Mucosa of stomach (tissue), 1 donor: ENCODE results near the gene MAGI1.

Experiments
- H3K27me3 ChIP-seq: one replicate; pipeline ENCODE4 v1.7.0; 2013; ENCODE audit warnings: mild to moderate bottlenecking, low read length; ENCODE audit not compliant: control insufficient read depth, insufficient read depth
- H3K36me3 ChIP-seq: one replicate; pipeline ENCODE4 v1.7.0; 2013; ENCODE audit warnings: low read length; ENCODE audit not compliant: control insufficient read depth, insufficient read depth
- H3K4me1 ChIP-seq: one replicate; pipeline ENCODE4 v1.7.0; 2013; ENCODE audit warnings: mild to moderate bottlenecking, low read length; ENCODE audit not compliant: control insufficient read depth, insufficient read depth
- H3K4me3 ChIP-seq: one replicate; pipeline ENCODE4 v1.7.0; 2013; ENCODE audit warnings: low read length
- H3K9ac ChIP-seq: one replicate; pipeline ENCODE4 v1.7.0; 2013; ENCODE audit warnings: mild to moderate bottlenecking, low read length, moderate library complexity
- H3K9me3 ChIP-seq: one replicate; pipeline ENCODE4 v1.7.0; 2013; ENCODE audit warnings: mild to moderate bottlenecking, low read length, moderate library complexity; ENCODE audit not compliant: control insufficient read depth
- donor health status: Pancreatic carcinoma.

MAGI1 gene

DNA sequence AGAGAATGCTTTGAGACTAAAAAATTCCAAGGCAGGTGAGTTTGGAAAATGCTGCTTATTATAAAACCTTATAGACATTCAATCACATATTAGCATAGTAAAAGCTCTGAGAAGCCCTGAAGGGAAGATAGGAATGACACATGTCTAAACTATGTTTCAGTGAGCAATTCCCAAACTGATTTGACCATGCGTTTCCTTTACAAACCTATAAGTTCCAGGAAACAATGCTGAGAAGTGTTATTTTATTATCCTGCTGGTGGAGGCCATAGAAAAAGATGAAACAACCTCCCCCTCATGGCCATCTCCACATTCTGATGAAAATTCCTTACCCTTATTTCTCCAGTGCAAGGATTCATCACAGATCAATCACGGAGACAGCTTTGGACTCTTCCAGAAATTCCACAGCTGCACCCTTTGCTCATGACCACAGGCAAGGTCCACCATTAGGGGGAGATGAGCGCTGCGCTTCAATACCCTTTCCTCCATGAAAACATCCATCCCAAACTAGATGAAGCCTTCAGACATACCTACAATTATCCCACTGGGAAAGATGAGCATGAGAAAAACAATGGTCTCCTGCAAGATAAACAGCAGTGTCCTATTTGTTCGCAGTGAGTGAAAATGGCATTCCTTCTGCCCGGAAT is 372.1 kb downstream of the MAGI1 start:
- H3K4me3 ChIP-seq, result no peak overlapping the region
- no peaks in the 10 kb centered on the region for H3K27me3 ChIP-seq
- H3K9me3 ChIP-seq, result no peaks in the 10 kb centered on the region
- no peak overlapping the region for H3K9ac ChIP-seq
- H3K36me3 ChIP-seq, result no peaks in the 10 kb centered on the region
- no peaks in the 10 kb centered on the region for H3K4me1 ChIP-seq

DNA sequence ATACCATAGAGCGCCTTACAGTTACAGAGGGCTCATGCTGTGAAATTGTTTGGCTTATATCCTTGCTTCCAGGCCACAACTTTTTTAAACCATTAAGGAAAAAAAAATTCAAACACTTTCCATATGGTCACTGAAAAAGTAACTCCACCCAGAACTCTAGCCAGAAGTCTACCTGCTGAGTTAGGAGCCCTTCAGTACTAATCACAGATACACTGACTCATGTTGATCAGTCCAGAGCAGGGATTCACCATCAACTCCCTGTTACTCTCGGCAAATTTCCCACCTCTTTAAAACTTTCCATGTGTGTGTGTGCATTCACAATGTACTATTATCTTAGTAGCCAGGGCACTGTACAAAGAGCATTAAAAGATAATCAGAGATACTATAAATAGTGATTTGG is 372.8 kb downstream of the MAGI1 start:
- no peaks in the 10 kb centered on the region for H3K9me3 ChIP-seq

DNA sequence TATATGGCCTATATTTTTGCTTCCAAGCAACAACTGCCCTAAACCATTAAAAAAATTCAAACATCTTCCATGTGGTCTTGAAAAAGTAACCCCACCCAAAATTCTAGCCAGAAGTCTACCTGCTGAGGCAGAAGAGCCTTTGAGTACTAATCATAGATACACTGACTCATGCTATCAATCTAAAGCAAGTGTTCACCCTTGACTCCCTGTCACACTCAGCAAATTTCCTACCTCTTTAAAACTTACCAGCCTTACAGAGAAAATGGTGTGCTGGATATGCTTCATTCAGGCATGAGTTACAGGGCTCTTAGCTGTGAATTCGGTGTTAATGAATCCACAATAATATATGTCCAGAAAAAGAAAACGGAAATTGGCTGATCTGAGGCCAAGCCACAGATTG is 373.8 kb downstream of the MAGI1 start:
- no peaks in the 10 kb centered on the region for H3K4me1 ChIP-seq
- no peak overlapping the region for H3K4me3 ChIP-seq
- H3K36me3 ChIP-seq, result no peaks in the 10 kb centered on the region
- H3K27me3 ChIP-seq, result no peaks in the 10 kb centered on the region
- no peaks in the 10 kb centered on the region for H3K9me3 ChIP-seq
- no peak overlapping the region for H3K9ac ChIP-seq

More for the DNA sequence above, 372.8 kb downstream of the MAGI1 start:
- H3K36me3 ChIP-seq, result no peaks in the 10 kb centered on the region
- H3K9ac ChIP-seq, result no peak overlapping the region
- H3K4me1 ChIP-seq, result no peaks in the 10 kb centered on the region
- H3K4me3 ChIP-seq, result no peak overlapping the region
- H3K27me3 ChIP-seq, result no peaks in the 10 kb centered on the region

DNA sequence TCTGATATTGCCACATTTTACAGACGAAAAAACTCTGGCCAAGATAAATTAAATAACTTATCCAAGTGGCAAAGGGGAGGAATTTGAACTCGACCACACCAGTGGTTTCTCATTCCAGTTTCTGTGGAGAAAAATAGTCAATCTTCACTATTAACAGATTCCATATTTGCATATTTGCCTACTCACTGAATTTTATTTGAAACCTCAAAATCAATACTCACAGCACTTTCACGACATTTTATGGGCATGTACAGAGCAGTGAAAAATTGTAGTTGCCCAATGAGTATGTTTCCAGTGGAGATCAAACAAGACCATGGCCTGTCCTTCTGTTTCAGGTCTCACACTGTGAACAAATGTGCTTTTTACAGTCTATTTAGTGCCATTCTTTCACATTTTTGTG is 374.3 kb downstream of the MAGI1 start:
- no peak overlapping the region for H3K9ac ChIP-seq
- no peaks in the 10 kb centered on the region for H3K27me3 ChIP-seq
- no peaks in the 10 kb centered on the region for H3K4me1 ChIP-seq

DNA sequence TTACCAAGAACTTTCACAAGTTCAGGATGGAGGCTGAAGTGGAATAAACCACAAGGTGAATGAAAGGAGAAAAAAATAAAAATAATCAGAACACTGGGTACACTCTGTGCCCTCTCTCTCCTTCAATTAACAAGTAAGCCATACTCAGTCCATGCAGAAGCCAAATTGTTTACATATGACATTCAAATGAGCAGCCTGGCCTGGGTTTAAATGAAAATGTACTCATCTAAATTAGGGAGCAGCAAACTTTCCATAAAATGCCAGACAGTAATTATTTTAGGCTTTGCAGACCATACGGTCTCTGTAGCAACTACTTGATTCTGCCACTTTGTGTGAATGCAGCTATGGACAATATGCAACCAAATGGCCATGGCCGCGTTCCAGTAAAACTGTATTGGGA is 376.6 kb downstream of the MAGI1 start:
- Histone ChIP-seq H3K9me3 (no peaks in the 10 kb centered on the region), H3K4me1 (no peaks in the 10 kb centered on the region), H3K27me3 (no peaks in the 10 kb centered on the region), H3K4me3 (no peak overlapping the region), H3K36me3 (no peaks in the 10 kb centered on the region), H3K9ac (no peak overlapping the region)

More for the DNA sequence above, 374.3 kb downstream of the MAGI1 start:
- Histone ChIP-seq H3K4me3 (no peak overlapping the region), H3K9me3 (no peaks in the 10 kb centered on the region), H3K36me3 (no peaks in the 10 kb centered on the region)

DNA sequence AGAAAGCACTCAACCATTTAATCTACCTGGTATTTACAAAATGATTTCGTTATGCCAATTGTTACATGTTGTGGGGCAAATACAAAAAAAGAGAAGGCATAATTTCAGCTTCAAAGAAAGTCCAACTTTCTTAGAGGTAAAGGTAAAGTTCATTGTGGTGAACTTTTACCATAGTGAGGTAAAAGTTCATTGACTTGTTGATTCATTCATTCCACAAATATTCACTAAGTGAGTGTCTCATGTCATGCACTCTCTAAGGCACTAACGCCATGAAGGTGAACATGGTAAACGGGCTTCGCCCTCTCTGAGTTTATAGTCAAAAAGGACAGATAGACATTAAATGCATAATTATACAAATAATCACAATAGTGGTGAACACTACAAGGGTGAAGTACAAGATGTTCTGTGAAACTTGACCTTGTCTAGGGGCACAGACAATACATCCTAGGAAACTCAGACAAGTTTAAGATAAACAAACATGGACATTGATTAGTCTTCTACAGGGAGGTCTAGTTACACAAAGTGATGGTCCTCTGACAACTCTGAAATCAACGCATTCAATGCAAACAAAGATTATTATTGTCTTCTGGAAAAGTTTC is 378.6 kb downstream of the MAGI1 start:
- Histone ChIP-seq H3K9ac (no peak overlapping the region), H3K4me3 (no peak overlapping the region), H3K27me3 (no peaks in the 10 kb centered on the region), H3K9me3 (no peaks in the 10 kb centered on the region), H3K36me3 (no peaks in the 10 kb centered on the region), H3K4me1 (no peaks in the 10 kb centered on the region)

DNA sequence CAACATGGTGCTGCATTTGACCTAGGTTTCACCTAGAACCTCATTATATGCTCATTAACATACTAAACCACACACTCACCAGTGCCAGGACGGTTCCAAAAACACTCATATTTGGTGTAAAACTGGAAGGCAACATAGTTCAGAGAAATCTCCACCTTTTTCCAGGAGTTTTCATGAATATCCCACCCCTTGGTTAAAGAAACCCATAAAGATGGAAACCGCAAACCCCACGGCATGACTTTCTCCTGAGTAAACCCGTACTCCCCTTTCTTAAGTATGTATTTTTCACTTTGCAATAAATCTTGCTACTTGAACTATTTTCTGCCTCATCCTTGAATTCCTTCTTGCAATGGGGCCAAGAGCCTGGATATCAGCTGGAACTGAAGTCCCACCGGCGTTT is 379.3 kb downstream of the MAGI1 start:
- Histone ChIP-seq H3K4me1 (no peaks in the 10 kb centered on the region), H3K9ac (no peak overlapping the region), H3K4me3 (no peak overlapping the region), H3K9me3 (no peaks in the 10 kb centered on the region), H3K27me3 (no peaks in the 10 kb centered on the region), H3K36me3 (no peaks in the 10 kb centered on the region)

DNA sequence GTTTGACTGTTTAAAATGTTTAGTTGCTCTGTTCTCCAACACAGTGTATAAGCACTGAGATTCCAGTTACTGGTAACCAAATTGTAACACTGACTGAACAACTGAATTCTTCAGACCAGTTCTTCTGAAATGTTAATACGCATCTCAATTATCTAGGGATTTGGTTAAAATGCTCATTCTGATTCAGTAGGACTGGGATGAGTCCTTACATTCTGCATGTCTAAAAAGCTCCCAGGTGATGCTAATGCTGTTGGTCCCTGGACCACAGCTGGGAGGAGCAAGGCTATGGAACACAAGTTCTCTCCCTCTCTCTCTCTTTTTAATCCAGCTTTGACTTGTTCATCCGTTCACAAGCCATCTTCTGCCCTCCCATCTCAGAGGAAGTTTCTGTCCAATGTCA is 380.3 kb downstream of the MAGI1 start:
- Histone ChIP-seq H3K9me3 (no peaks in the 10 kb centered on the region), H3K4me3 (no peak overlapping the region), H3K36me3 (no peaks in the 10 kb centered on the region)

DNA sequence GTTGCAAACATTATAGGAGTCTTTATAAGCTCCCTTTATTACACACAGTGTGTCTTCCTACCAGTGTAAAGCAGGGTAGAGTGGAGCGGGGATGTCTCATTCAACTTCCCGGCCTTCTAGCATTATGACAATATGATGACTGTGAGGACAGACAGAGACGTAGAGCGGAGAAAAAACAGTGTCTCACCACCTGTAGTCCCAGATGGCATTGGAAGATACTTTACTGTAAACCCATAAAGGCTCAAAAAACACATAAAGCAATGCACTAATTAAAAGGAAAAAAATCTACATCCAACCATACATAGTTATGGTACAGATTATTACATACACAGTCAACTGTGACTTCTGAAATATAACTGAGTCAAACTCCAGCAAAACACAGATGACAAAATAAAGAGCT is 383.7 kb downstream of the MAGI1 start:
- H3K9me3 ChIP-seq, result no peaks in the 10 kb centered on the region
- no peaks in the 10 kb centered on the region for H3K36me3 ChIP-seq
- no peak overlapping the region for H3K4me3 ChIP-seq
- no peaks in the 10 kb centered on the region for H3K27me3 ChIP-seq
- H3K9ac ChIP-seq, result no peak overlapping the region
- H3K4me1 ChIP-seq, result no peaks in the 10 kb centered on the region

More for the DNA sequence above, 380.3 kb downstream of the MAGI1 start:
- Histone ChIP-seq H3K9ac (no peak overlapping the region), H3K27me3 (no peaks in the 10 kb centered on the region), H3K4me1 (no peaks in the 10 kb centered on the region)

DNA sequence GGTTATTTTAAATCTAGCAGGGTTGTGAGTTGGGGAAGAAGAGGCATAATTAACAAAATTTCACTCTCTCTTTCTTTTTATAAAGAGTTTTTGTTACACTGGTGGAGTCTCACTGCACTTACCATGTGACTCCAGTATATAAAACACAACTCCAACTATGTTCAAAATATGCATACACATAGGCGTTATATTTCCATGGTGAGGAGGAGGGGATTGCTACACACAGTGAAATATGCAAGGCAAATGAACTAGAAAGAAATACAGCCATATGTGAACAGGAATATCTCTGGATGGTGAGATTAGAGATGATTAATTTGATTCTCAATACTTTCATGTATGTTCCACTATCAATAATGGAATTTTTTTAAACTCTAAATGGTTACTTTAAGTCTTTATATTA is 385.0 kb downstream of the MAGI1 start:
- Histone ChIP-seq H3K9me3 (no peaks in the 10 kb centered on the region), H3K36me3 (no peaks in the 10 kb centered on the region), H3K4me3 (no peak overlapping the region)

DNA sequence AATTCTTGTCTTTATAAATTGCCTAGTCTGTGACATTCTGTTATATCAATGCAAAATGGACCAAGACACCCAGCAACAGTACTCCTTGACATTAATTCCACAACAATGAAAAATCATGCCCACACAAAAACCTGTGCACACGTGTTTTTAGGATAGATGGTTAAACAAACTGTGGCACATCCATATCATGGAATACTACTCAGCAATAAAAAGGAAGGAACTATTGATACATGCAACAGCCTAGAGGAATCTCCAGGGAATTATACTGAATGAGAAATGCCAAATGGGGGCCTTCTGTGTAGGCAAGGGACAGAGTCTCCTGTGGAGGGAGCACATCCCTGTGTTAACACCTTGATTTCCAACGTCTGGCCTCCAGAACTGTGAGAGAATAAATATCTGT is 388.5 kb downstream of the MAGI1 start:
- H3K36me3 ChIP-seq, result no peaks in the 10 kb centered on the region
- H3K4me1 ChIP-seq, result no peaks in the 10 kb centered on the region
- no peak overlapping the region for H3K9ac ChIP-seq
- H3K9me3 ChIP-seq, result no peaks in the 10 kb centered on the region
- H3K27me3 ChIP-seq, result no peaks in the 10 kb centered on the region
- H3K4me3 ChIP-seq, result no peak overlapping the region

More for the DNA sequence above, 385.0 kb downstream of the MAGI1 start:
- Histone ChIP-seq H3K27me3 (no peaks in the 10 kb centered on the region), H3K4me1 (no peaks in the 10 kb centered on the region), H3K9ac (no peak overlapping the region)

DNA sequence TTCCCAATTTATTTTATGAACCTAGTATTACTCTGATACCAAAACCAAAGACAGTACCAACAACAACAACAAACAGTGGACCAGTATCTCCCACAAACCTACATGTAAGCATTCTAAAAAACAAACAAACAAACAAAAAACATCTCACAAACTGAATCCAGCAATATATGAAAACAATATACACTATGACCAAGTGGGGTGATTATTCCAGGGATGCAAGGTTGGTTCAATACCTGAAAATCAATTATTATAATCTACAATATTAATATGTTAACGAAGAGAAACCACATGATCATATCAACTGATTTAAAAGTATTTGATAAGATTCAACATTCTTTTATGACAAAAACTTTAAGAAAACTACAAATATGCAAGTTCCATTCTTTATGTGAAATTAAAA is 391.3 kb downstream of the MAGI1 start:
- no peaks in the 10 kb centered on the region for H3K4me1 ChIP-seq
- H3K9me3 ChIP-seq, result no peaks in the 10 kb centered on the region

More for the DNA sequence above, 391.3 kb downstream of the MAGI1 start:
- no peak overlapping the region for H3K4me3 ChIP-seq
- H3K9ac ChIP-seq, result no peak overlapping the region
- no peaks in the 10 kb centered on the region for H3K36me3 ChIP-seq
- no peaks in the 10 kb centered on the region for H3K27me3 ChIP-seq
